ENCODE results near the gene ENDOV.
A peak's percentile ranks its signal among the peaks of the same experiment; 100 is the strongest.

ENDOV gene

GRCh38 chr17:80433916-80434666 lies 19.1 kb downstream of the ENDOV start:
- DNase-seq, result no peak

GRCh38 chr17:80437532-80437931 lies 22.6 kb downstream of the ENDOV start:
- no peak for DNase-seq

GRCh38 chr17:80438806-80439205 lies 23.8 kb downstream of the ENDOV start:
- no peak for DNase-seq

- no peak for DNase-seq
These were observed 24.5 kb downstream of the ENDOV start for GRCh38 chr17:80439499-80439898.

GRCh38 chr17:80441133-80441578 lies 26.2 kb downstream of the ENDOV start:
- DNase-seq, result peak in 1 of 2 donors; percentile 20

- no peak for DNase-seq
These were observed 26.8 kb downstream of the ENDOV start for GRCh38 chr17:80441598-80442322.

GRCh38 chr17:80442323-80442659 lies 27.3 kb downstream of the ENDOV start:
- no peak for DNase-seq

- DNase-seq, result no peak
These were observed 27.8 kb downstream of the ENDOV start for GRCh38 chr17:80442764-80443163.

- no peak for DNase-seq
These were observed 28.5 kb downstream of the ENDOV start for GRCh38 chr17:80443498-80443897.

- DNase-seq, result no peak
These were observed 29.1 kb downstream of the ENDOV start for GRCh38 chr17:80443916-80444643.

GRCh38 chr17:80444644-80444979 lies 29.6 kb downstream of the ENDOV start:
- no peak for DNase-seq

- no peak for DNase-seq
These were observed 30.2 kb downstream of the ENDOV start for GRCh38 chr17:80445007-80445725.

- DNase-seq, result no peak
These were observed 30.8 kb downstream of the ENDOV start for GRCh38 chr17:80445726-80446110.

- no peak for DNase-seq
These were observed 31.9 kb downstream of the ENDOV start for GRCh38 chr17:80446645-80447405.

- DNase-seq, result no peak
These were observed 32.8 kb downstream of the ENDOV start for GRCh38 chr17:80447790-80448189.

- no peak for DNase-seq
These were observed 34.4 kb downstream of the ENDOV start for GRCh38 chr17:80449194-80449929.

- DNase-seq, result no peak
These were observed 35.1 kb downstream of the ENDOV start for GRCh38 chr17:80449930-80450576.

- no peak for DNase-seq
These were observed 36.3 kb downstream of the ENDOV start for GRCh38 chr17:80451104-80451775.

- DNase-seq, result no peak
These were observed 37.4 kb downstream of the ENDOV start for GRCh38 chr17:80452173-80452915.

All from inflammatory macrophage treated with lipopolysaccharide for 1 hour (primary cell).